AML-193 (cell line): Measurements from ENCODE around the gene GJB3.
A peak's percentile ranks its signal among the peaks of the same experiment; 100 is the strongest.
"Not testable (repeated sequence)": the region's sequence is repeated elsewhere in the genome, so short reads cannot be mapped to it uniquely, and the experiment has no call there.

Source experiments
- DNase-seq, 2 experiments: peaks; one replicate each; lab custom pipeline; 2025; lab: John Stamatoyannopoulos, UW

GJB3 gene

DNA sequence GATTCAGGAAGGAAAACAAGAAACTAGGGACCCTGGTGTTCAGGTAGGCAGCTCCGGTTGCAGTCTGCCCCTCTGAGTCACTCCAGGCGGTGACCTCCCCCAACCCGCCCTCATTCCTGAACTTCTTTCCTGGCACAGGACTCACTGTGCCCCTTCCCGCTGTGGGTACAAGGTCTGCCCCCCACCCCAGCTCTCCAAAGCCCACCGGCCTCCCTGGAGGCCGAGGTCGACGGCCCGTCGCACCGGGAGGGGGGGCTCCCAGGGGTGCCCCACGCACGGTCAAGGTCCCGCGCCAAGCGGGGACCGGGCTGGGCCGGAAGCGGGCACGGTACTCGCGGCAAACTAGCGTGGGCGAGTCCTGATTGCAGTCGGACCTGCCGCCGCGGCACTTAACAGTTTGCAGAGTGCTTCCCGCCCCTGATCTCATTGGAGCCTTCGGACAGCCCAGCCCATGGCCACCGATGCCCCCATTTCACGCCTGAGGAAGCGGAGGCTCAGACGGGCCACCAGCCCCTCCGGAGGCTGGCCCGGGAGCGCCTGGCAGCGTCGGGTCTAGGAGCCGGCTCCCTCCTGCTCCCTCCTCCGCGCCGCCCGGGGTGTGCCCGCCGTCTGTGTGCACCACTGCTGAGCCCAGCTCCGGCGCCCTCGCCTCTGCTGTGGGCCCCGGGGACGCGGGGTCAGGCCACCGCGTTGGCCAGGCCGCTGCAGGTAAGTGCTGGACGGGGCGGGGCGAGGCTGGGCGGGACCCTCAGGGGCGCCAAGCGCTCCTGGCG, at the start of gene GJB3:
GJB3 (plus strand) TSS at position 144 of the 773 bp plus-strand sequence. CDS start 3,549 bp downstream, outside the sequence.
- DNase-seq, result no peak

DNA sequence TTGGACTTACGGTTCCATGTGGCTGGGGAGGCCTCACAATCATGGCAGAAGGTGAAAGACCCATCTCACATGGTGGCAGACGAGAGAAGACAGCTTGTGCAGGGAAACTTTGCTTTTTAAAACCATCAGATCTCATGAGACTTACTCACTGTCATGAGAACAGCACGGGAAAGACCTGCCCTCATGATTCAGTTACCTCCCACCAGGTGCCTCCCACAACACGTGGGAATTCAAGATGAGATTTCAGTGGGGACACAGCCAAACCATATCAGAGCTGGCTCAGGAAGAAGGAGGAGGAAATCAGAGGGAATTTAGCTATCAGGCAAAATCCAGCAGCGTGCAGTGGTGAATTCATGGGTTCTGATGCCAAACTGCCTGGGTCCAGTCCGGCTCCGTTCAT, 48.2 kb upstream of the GJB3 start:
- DNase-seq, result not testable (repeated sequence)

DNA sequence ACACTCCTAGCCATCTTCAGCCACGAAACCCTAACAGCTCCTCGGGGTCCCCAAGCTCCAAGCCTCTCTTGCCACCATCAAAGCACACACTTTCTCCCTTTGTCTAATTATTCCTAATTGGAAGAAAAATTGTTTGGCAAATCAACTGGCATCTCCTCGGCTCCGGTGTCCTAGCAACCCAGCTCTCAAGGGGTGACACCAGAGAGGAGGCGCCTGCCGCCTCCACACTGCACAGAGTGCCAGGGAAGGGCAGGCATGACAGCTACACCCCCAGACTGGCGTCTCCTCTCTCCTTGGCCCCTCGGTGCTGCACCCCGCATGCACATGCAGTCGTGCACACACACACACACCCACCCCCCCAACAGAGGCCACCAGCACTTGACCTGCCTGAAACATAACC, 44.3 kb upstream of the GJB3 start:
- no peak for DNase-seq

DNA sequence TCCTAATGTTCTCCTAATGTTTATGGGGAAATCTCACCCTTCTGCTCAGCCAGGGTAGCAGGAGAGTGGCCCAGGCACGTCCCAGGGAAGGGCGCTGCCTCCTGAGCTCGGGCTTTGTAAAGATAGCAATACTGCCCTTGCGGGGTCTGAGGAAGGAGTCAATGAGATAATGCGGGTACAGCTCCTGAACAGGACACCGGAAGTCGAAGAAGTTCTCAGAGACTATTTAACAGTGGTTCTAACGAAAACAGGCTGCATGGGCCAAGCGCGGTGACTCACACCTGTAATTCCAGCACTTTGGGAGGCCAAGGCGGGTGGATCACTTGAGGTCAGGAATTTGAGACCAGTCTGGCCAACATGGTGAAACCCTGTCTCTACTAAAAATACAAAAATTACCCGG, 43.8 kb upstream of the GJB3 start:
- DNase-seq, result not testable (repeated sequence)

DNA sequence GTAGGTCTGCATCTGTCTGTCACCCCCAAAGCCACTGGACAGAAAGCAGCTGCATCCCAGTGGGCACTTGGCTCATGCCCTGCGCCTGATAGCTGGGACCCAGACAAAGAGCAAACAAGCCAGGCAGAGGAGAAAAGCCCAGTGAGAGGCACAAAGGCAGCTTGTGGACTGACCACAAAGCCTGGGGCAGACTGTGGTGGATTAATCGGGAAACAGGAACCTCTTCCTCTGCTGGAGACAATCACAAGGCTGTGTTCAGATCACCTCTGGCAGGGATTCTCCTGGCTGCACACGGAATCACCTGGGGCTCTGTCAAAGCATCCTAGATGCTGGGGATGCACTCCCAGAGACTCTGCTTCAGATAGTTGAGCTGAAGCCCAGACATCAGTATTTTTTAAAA, 41.4 kb upstream of the GJB3 start:
- no peak for DNase-seq

DNA sequence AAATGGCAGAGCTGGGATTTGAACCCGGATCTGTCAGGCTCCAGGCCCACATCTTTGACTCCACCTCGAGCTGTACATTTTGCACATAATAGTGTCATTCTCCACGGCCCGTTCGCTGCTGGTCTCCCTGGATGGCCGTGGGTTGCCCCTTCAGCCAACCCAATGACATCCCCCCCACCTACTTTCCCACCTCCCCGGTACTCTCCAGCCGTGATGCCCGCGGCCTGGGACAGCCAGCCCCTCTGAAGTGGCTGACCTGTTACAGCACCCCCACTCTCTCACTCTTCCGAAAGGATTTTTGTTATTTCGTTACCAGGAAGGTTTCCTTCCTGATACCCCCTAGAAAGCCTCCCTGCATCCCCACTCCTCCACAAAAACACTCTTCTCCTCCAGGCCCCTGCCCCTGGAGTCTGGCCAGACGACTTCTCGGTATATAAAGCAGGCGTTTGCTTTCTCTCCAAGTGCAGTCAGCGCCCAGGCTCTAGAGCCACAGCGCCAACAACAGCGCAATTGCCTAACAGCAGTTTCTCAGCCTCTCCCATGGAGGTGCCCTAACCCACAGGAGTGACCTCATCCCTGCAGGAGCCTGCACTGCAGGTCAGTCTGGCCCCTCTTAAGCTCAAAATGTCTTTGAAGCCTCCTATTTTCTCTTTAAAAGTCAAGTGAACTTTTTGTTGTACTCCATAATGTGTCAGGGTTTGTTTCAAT, 40.7 kb upstream of the GJB3 start:
- no peak for DNase-seq

DNA sequence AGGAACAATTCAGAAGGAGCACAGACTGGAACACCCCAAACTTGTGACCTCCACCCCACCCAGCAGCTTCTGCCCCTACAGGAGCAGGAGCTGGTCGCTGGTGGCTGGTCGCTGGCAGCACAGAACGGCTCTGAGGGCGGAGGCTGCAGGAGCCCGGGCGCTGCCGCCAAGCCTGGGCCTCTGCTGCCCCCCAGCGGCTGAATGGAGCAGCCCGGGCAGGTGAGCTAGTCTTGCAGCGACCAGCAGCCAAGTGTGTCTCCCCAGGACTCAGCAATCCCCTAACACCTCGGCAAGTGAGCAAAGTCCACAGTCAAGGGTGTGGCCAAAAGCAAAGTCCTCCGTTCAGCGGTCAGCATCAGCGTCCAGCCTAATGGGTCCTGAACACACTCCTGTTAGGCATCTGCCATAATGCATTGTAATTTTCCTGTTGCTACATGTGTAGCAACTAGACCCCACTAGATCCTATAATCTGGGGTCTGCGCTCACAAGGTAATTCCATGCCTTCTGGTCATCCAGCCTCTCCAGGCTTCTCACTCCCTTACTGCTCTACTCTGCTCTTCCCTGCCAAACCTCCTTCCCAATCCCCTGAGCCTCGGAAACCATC, 38.2 kb upstream of the GJB3 start:
- DNase-seq, result peak; percentile 48 to 70

DNA sequence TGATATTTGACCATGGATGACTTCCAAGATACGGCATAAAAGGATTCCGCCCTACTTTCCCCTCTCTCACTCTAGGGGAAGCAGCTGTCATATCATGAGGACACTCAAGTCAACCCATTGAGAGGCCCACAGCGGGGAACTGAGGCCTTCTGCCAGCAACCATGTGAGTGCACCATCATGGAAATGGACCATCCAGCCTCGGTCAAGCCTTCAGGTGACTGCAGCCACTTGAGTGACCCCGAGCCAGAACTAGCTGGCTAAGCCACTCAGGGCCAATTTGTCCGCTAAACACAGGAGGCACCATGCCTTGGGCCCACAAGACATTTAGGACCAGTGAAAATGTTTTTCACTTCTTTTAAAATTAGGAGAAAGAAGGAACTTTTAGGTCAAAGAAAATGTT, 37.2 kb upstream of the GJB3 start:
- DNase-seq, result no peak

DNA sequence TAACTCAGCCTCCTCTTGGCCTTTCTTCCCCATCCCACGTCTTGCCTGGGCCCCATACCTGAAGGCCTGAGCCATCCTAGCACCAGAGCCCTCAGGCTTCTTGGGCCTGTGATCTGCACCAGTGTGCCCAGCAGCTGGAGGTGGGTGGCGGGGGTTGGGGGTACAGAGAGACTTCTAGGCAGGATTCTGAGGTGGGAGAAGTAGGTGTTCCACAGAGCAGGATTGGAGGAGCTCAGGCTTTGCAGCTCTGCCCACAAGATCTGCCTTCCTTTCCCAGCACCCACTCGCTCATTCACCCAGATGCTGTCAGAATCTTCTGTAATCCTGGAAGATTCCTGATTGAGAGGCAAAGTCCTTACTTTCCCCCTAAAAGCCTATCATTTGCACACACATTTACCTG, 36.2 kb upstream of the GJB3 start:
- no peak for DNase-seq

DNA sequence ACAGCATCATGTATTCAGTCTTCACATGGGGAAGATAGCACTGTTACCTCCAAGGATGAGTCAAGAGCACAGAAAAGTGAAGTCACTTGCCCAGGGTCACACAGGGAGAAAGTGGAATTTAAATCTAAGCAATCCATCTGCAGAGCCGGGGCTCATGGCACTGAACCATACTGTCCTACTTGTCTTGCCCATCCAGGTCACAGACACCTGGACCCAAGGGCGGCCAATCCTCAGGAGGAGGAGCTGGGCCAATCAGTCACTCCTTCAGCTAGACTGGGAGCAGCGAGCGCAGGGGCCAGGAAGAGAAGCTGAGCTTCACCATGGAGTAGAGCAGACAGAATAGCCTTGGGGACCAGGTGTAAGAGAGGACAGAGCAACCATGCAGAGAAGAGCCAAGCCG, 35.3 kb upstream of the GJB3 start:
- no peak for DNase-seq

DNA sequence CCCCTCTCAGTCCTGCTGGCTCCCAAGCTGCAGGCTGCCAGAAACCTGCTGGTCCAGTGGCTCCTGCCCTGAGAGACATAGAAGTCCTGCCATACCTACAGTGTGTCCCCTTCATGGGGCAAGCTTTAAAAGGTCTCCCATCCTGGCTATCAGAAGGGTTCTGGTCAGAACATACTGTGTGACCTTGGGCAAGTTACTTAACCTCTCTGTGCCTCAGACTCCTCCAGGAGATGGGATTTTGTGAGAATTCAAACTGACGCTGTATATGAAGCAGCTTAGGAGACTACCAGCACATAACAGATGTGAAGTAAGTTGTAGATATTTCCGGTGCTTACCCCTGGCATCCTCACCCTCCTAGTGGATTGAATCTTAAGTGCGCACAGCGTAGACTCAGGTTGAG, 34.9 kb upstream of the GJB3 start:
- no peak for DNase-seq

DNA sequence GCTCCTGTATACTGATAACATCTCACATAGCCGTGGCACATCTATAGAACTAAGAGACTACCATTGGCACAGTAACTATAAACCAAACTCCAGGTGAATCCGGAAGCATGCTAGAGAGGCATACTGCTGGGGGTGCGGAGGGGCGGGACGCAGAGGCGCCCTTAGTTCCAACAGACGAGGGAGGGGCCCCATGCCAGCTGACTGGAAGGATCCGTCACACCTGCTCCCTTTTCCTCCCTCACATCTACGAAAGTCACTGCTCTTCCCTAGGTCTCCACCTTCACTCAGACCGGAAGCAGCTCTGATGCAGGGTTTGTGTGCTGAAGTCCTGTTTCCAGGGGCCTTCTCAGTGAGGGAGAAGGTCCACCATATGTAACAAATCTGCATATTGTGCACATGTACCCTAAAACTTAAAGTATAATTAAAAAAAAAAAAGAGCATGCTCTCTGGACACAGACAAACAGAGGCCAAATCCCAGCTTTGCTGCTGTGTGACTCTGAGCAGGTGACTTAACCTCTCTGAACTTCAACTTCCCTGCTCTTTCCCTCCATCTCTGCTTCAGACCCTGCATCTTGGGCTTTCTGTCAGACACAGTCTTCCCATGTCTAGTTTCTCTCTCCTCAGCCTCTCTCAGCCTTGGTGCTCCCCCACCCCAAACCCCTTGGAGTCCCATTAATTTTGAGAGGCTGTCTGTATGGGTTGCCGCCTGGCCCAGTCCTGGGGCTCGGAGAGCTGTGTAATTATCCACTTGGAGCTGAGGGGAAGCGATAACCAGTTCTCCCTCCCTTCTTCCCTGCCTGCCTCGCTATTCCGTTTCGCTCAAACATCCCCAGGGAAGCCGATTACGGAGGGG, 34.0 kb upstream of the GJB3 start:
- no peak for DNase-seq

DNA sequence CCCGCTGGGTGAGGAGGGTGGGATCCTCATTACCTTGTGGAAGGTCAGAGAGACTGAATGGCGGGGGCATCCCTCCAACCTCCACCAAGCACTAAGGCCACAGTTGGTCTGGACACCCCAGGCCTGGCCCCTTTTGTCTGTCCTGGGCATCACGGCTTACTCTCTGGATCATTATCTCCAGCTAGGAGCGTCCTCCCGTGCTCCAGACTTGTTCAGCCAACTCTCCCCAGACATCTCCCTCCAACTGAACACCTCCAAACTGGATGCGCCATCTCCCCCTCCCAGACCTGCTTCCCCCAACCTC, 33.4 kb upstream of the GJB3 start:
- DNase-seq, result no peak

DNA sequence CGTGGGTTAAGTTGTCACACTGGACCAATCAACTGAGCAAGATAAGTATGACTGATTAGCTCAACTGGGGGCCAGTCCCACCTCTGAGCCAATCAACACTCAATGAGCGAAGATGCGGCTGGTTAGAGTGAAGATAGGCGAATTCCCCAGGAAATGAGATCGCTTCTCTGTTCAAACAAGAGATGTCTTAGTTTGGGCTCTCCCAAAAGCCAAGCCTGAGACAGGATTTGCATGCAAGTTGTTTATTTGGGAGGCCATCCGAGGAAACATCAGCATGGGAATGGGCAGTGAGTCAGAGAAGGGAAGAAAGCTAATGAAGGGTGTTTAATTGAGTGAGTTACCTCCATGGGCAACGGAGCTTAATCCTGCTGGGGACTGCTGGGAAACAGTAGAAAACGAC, 31.0 kb upstream of the GJB3 start:
- no peak for DNase-seq

DNA sequence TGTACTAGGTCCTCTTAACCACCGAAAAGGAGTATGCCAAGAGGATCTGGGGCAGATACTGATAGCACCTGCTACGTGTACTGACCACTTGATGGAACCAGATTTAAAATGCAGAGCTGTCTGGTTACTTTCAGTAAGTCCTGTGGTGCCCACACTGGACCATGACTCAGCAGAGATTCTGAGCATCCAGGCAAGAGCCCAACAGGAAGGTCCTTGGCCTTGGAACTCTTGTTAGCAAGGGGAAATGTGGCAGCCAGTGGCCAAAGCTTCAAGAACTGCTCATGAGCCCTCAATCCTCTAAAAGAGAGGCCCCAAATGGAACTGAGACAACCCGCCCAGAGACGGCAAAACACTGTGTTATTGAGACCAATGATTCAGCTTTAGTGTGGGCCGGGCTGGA, 30.4 kb upstream of the GJB3 start:
- no peak for DNase-seq

DNA sequence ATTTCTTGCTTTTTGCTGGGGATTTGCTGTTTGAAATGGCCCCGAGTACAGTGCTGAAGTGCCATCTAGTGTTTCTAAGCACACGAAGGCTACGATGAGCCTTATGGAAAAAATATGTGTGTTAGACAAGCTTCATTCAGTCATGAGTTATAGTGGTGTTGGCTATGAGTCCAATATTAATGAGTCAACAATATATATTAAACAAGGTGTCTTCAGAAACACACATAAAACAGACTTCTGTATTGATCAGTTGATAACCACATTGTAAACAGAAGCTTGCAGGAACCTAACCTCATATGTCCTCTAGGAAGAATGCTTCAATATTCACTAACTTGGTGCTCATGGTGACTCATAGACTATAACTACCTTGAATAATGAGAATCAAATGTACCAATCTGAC, 27.9 kb upstream of the GJB3 start:
- no peak for DNase-seq

DNA sequence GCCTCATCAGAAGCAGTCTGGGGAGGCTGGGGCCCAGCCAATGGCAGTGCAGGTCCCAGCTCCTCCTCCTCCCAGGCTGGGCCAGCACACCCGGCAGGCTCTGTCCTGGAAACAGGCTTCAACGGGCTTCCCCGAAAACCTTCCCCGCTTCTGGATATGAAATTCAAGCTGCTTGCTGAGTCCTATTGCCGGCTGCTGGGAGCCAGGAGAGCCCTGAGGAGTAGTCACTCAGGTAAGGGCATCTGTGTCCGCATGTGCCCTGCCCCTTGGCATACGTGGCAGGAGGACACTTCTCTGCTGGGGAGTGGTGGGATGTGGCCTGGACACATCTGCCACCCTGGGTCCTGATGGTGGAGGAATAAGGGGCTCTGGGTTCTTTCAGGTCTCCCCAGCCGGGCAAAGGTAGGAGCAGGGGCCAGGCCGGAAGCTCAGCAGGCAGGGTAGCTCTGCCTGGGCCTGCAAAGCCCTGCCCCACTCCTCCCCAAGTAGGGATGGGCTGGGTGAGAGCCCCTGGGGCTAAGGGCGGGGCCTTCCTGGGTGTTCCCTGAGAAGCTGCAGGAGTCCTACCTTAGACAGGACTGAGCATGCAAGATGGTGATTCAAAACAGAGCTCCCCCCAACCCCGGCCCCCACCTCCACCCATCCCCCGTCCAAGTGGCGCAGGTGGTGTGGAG, 25.9 kb upstream of the GJB3 start, which contains the start of gene GJB5:
GJB5 (plus strand) TSS at position 84 of the 674 bp plus-strand sequence. CDS start 2,284 bp downstream, outside the sequence.
- no peak for DNase-seq

DNA sequence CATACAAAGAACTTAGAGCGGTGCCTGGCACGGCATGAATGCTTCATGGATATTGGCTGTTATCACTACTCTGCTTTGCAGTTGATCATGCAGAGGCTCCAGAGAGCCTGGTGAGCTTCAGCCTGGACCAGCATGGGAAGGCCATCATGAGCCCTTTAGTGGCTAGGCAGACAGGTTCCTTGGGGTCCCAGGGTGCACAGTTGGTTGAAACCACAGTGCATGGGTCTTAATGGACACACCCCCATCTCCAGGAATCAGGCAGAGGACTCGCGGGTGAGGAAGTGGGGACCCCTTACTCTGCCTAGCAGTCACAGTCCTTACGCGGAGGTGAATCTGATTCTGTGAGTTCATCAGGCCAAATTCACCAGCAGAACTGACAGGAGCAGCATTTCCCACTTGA, 25.1 kb upstream of the GJB3 start:
- DNase-seq, result no peak

DNA sequence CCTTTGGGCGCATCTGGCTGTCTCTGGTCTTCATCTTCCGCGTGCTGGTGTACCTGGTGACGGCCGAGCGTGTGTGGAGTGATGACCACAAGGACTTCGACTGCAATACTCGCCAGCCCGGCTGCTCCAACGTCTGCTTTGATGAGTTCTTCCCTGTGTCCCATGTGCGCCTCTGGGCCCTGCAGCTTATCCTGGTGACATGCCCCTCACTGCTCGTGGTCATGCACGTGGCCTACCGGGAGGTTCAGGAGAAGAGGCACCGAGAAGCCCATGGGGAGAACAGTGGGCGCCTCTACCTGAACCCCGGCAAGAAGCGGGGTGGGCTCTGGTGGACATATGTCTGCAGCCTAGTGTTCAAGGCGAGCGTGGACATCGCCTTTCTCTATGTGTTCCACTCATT, 23.6 kb upstream of the GJB3 start:
- DNase-seq, result no peak

DNA sequence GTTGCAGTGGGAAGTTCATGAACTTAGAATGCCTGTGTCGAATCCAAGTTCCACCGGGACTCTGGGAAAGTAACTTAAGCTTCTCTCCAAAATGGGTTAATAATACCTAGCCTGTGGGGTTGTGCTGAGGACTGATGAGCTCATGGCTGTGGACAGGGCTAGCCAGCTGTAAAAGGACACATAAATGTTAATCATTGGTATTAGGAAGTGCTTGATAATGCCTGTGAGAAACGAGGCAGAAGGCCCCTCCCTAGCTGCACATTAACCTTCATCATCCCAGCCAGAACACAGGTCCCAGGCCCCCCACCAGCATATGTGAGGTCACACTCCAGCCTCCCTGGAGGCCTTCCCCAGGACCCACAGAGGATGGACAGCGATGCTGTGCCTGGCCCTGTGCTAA, 22.3 kb upstream of the GJB3 start:
- no peak for DNase-seq

DNA sequence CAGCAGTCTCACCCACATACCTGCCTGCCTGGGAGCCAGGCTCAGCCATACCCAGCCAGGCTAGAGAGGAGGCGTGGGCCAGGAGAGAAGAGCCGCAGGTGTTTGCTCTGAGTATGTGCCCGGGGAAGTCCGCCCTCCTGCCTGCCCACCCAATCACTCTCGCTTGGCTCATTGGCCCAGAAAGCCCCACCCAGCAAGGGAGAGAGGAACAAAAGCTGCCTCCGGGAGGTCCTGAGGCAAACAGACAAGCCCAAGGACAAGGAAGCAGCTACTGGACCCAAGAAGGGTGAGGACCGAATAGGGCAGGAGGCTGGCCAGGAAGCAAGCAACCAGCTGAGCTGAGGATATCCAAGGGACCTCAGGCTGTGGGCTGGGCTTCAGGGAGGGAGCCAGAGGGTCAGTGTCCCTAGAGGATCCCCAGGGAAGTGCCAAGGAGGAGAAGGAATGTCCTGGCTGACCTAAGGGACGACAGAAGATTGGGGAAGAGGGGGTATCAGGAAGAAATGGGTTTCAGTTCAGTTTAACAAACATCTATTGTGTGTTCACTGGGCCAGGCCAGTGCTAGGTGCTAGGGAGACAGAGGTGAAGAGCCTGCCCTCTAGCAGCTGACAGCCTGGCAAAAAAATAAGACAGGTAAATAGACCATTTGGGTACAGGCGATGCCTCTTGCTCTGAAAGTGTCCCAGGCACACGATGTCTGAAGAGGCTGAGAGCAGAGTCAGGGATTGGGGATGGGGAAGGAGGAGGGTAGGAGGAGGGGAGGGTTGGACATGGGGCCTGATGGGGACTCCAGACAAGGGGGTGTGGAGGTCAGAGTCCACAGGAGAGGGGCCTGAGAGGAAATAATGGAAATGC, 21.3 kb upstream of the GJB3 start, which contains the start of gene GJB4:
GJB4 (plus strand) TSS at position 238 of the 855 bp plus-strand sequence. CDS start 1,515 bp downstream, outside the sequence.
- DNase-seq, result no peak
